Body of pancreas (tissue), 4 donors: ENCODE measurements around the gene SLC35G1.

Experiments used
- CTCF ChIP-seq, 7 experiments: fragments of 450-650 bp in 4 of 7; fragments of 200-600 bp in 3 of 7; sonication (generic) in 3 of 7; IDR thresholded peaks; one replicate each; pipeline ENCODE4 v1.5.1; 2016 to 2019; ENCODE audit warnings: antibody characterized with exemption in 7 of 7
- POLR2A ChIP-seq, 3 donors: fragments of 450-650 bp; IDR thresholded peaks; one replicate each; pipeline ENCODE4 v1.6.1; 2016; ENCODE audit warnings: antibody characterized with exemption in 3 of 3, mild to moderate bottlenecking in 2 of 3

GRCh38 chr10:93941606-93942005 is 47.8 kb downstream of the SLC35G1 start:
- TF ChIP-seq CTCF (IDR thresholded peaks at IDR 0.05) (no peak), POLR2A (IDR thresholded peaks at IDR 0.05) (no peak)
